KOPT-K1 (cell line): ENCODE results near the gene FGF6.
"Not testable (repeated sequence)": the region's sequence is repeated elsewhere in the genome, so short reads cannot be mapped to it uniquely, and the experiment has no call there.

Source experiments
- H3K27ac ChIP-seq: fragments of 200-600 bp; sonication (generic); 2 replicates; pipeline ENCODE4 v1.5.1; 2016; ENCODE audit warnings: antibody characterized with exemption, mild to moderate bottlenecking, low read depth, low read length; ENCODE audit not compliant: poor library complexity, severe bottlenecking
- H3K36me3 ChIP-seq: fragments of 200-600 bp; sonication (generic); 2 replicates; pipeline ENCODE4 v1.5.1; 2017; ENCODE audit warnings: antibody characterized with exemption, mild to moderate bottlenecking, low read length, moderate library complexity; ENCODE audit not compliant: insufficient read depth
- H3K9me3 ChIP-seq: fragments of 200-600 bp; sonication (generic); 2 replicates; pipeline ENCODE4 v1.5.1; 2017; ENCODE audit warnings: antibody characterized with exemption, low read length, mild to moderate bottlenecking; ENCODE audit not compliant: insufficient read depth, poor library complexity, severe bottlenecking

FGF6 gene, protein sequence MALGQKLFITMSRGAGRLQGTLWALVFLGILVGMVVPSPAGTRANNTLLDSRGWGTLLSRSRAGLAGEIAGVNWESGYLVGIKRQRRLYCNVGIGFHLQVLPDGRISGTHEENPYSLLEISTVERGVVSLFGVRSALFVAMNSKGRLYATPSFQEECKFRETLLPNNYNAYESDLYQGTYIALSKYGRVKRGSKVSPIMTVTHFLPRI

GRCh38 chr12:4445156-4446101 is at the start of gene FGF6:
FGF6 (minus strand) TSS chr12:4445815; CDS start chr12:4445570, 245 bp downstream.
- H3K9me3 ChIP-seq: no peaks in the 10 kb centered on the region
- no peaks in the 10 kb centered on the region for H3K36me3 ChIP-seq
- no peak within 1 kb of the TSS for H3K27ac ChIP-seq

- Histone ChIP-seq H3K9me3 (no peaks in the 10 kb centered on the region), H3K27ac (no peak overlapping the region), H3K36me3 (peaks cover 55% of the 10 kb centered on the region)
Observed at GRCh38 chr12:4490973-4491372, 45.4 kb upstream of the FGF6 start.

DNA sequence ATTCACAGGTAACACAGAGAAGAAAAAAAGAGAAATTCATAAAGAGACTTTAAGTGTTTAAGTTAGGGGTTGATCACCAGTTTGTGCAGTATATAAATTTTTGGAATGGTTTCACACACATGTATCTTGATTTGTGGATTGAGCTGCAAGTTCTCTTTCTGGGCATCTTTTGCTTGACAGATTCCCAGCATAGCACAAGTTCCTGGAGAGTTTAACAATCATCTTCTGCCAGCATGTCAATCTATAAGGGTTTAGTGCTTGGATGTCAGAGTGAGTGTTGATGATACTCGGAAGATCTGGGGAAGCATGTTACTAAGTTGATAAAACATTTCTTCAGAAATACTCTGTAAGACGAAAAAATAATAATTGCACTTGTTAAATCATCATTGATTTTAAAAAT is 43.9 kb upstream of the FGF6 start:
- Histone ChIP-seq H3K9me3 (no peaks in the 10 kb centered on the region), H3K36me3 (peaks cover 43% of the 10 kb centered on the region), H3K27ac (no peak overlapping the region)

DNA sequence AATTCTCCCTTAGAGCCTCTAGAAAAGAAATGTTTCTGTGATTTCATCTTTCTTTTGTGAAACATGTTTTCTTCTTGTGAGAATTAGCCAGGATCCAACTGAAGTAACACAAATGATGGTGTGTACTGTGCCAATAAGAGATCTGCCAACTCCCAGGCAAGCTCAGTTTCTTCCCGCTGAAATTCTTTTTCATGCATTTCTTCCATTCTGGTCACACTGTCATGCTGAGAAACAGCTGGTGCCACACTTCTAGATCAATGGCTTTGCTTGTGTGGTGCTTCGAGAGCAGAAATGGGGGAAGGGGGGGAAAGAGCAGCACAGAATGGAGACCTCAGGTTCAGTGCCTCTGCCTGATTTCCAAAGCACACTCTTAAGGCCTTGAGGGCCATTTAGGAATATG is 41.4 kb upstream of the FGF6 start:
- Histone ChIP-seq H3K9me3 (no peaks in the 10 kb centered on the region), H3K27ac (no peak overlapping the region), H3K36me3 (peaks cover 41% of the 10 kb centered on the region)

GRCh38 chr12:4486049-4486699 is 40.6 kb upstream of the FGF6 start:
- peaks cover 40% of the 10 kb centered on the region for H3K36me3 ChIP-seq
- H3K9me3 ChIP-seq: no peaks in the 10 kb centered on the region
- no peak overlapping the region for H3K27ac ChIP-seq

GRCh38 chr12:4483885-4484823 is 38.5 kb upstream of the FGF6 start:
- Histone ChIP-seq H3K9me3 (peaks cover 2% of the 10 kb centered on the region), H3K36me3 (peaks cover 20% of the 10 kb centered on the region), H3K27ac (no peak overlapping the region)

DNA sequence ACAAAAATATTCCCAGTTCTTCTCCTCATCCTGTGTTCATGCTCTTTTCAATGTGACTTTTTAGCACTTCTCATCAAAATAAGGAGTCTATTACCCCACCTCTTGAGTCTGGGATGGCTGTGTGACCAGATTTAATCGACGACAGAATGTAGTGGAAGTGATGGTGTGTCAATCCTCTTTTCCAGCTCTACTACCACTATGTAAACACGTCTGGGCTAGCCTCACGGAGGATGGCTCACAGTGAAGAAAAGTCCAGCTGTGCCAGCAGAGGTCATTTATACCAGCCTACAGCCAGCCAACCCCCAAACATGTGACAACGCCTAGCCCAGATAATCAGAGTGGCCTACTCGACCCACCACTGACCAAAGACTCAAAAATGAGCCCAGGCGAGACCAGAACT is 37.3 kb upstream of the FGF6 start:
- no peak overlapping the region for H3K27ac ChIP-seq
- peaks cover 8% of the 10 kb centered on the region for H3K36me3 ChIP-seq
- H3K9me3 ChIP-seq: peaks cover 8% of the 10 kb centered on the region

- no peak overlapping the region for H3K27ac ChIP-seq
- no peaks in the 10 kb centered on the region for H3K36me3 ChIP-seq
- peaks cover 8% of the 10 kb centered on the region for H3K9me3 ChIP-seq
Observed at GRCh38 chr12:4478933-4479332, 33.3 kb upstream of the FGF6 start.

DNA sequence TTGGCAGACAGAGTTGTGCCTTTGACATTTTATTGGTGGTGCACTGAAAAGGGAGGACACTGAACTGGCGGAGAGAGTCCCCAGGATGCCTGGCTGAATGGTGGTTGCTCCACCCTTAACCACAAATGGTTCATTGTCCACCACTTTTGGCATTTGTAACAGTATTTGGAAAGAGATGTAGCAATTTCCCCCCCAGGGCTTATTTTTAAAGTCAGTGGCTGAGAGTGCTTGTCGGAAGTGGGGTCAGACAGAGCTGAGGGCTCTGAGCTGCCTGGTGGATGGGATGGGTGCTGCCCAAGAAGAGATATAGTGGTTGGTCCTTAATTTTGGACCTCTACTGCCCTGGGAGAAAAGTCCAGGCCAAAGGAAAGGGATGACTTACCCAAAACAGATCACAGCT is 31.5 kb upstream of the FGF6 start:
- Histone ChIP-seq H3K27ac (no peak overlapping the region), H3K36me3 (no peaks in the 10 kb centered on the region), H3K9me3 (peaks cover 8% of the 10 kb centered on the region)

- H3K27ac ChIP-seq: no peak overlapping the region
- no peaks in the 10 kb centered on the region for H3K9me3 ChIP-seq
- no peaks in the 10 kb centered on the region for H3K36me3 ChIP-seq
Observed at GRCh38 chr12:4472046-4472445, 26.4 kb upstream of the FGF6 start.

DNA sequence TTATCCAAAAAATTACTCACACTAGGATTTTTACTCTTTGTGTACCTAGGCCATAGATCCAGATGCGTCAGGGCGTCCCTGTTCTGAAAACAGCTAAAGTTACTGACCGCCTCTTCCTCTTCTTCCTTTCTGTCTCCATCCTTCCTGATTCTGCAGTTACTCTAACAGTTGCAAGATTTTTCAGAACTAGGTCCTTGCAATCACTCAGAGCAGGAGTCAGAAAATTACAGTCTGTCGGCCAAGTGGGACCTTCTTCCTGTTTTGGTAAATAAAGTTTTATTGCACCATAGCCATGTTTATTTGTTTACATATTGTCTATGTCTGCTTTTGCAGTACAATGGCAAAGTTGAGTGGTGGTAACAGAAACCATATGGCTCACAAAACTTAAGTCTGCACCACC is 25.6 kb upstream of the FGF6 start:
- no peaks in the 10 kb centered on the region for H3K36me3 ChIP-seq
- no peak overlapping the region for H3K27ac ChIP-seq

GRCh38 chr12:4468994-4469393 is 23.4 kb upstream of the FGF6 start:
- no peaks in the 10 kb centered on the region for H3K9me3 ChIP-seq
- no peaks in the 10 kb centered on the region for H3K36me3 ChIP-seq
- no peak overlapping the region for H3K27ac ChIP-seq

More for the DNA sequence above, 25.6 kb upstream of the FGF6 start:
- H3K9me3 ChIP-seq: no peaks in the 10 kb centered on the region

DNA sequence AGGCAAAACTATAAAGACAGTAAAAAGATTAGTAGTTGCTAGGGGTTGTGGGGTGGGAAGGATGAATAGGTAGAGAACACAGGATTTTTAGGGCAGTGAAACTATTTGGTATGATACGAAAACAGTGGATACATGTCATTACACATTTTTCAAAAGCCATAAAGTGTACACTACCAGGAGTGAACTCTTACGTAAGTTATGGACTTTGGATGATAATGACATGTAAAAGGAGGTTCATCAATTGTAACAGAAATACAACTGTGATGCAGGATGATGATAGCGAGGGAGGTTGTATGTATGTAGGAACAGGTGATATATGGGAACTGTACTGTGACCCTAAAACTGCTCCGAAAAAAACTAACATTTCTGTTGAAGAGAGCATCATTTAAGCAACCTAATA is 15.1 kb upstream of the FGF6 start:
- Histone ChIP-seq H3K36me3 (no peaks in the 10 kb centered on the region), H3K9me3 (no peaks in the 10 kb centered on the region), H3K27ac (no peak overlapping the region)

GRCh38 chr12:4455849-4456248 is 10.2 kb upstream of the FGF6 start:
- not testable (repeated sequence) for H3K9me3 ChIP-seq, H3K36me3 ChIP-seq, H3K27ac ChIP-seq
